Cortex of kidney (tissue), 1 donor: ENCODE data around the gene MCOLN3.

Source experiments
- DNase-seq: peaks from one replicate; lab custom pipeline; 2025; lab: John Stamatoyannopoulos, UW

MCOLN3 gene, protein sequence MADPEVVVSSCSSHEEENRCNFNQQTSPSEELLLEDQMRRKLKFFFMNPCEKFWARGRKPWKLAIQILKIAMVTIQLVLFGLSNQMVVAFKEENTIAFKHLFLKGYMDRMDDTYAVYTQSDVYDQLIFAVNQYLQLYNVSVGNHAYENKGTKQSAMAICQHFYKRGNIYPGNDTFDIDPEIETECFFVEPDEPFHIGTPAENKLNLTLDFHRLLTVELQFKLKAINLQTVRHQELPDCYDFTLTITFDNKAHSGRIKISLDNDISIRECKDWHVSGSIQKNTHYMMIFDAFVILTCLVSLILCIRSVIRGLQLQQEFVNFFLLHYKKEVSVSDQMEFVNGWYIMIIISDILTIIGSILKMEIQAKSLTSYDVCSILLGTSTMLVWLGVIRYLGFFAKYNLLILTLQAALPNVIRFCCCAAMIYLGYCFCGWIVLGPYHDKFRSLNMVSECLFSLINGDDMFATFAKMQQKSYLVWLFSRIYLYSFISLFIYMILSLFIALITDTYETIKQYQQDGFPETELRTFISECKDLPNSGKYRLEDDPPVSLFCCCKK

GRCh38 chr1:85048296-85049064 is at the start of gene MCOLN3:
Gene MCOLN3 (minus strand): TSS chr1:85048500. CDS start chr1:85045360, 3,140 bp downstream.
- DNase-seq = peak; percentile 12

DNA sequence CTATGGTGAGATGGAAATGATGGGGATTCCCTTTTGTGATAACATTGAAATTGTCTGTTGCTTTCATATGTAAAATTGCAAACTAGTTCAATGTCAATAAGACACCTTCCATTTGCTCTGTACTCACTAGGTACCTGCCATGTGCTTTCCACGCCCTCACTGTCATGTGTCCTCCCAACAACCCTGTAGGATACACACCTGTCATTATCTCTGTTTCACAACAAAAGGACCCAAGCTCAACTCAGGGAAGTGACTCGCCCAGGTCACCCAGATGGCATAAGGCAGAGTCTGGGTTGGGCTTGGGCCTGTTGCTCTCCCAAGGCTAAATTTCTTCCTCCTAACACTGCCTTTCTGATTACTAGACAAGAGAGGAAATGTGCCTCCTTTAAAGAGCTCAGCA is 45.3 kb upstream of the MCOLN3 start:
- DNase-seq = no peak

DNA sequence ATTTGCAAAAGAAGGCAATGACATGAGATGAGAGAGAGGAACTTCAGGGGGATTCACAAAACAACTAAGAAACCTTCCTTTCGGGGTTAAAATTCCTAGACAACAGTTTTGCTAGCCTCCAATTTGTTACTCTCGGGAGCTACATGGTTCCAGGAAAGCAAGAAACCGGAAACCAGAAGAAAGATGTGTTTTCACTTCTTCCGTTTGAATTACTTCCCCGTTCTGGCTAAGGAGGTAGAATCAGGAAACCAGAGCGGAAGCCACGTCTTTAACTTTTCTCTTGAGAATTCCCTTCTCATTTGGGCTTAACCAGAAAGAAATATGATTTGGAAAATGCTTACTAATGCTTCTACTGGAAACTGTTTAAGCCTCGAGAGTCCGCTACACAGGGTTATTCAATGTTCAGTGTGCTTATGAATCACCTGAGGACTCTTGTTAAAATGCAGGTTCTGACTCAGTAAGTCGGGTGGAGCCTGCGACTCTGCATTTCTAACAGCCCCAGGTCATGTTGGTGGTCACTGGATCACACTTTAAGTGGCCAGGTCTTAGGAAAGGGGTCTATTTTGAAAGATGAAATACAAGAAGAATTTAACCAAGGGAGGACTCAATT is 43.5 kb upstream of the MCOLN3 start:
- no peak for DNase-seq

GRCh38 chr1:85090225-85090624 is 41.9 kb upstream of the MCOLN3 start:
- DNase-seq = no peak

DNA sequence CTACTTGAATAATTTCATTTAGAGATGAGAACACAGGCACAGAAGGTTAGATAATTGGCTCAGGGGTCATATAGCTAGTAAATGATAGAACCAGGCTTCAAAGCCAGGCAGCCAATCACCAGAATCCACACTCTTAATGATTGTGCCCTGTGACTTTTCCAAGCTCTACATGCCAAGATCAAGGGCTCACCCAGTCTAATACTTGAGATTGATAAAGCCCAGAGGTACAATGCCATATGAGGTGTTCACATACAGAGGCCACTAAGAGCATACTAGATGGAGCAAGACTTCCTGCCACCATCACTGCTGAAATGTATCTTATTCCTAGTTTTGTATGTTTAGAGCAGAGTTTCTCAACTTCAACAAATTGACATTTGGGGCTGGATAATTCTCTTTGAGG is 40.9 kb upstream of the MCOLN3 start:
- DNase-seq = no peak

DNA sequence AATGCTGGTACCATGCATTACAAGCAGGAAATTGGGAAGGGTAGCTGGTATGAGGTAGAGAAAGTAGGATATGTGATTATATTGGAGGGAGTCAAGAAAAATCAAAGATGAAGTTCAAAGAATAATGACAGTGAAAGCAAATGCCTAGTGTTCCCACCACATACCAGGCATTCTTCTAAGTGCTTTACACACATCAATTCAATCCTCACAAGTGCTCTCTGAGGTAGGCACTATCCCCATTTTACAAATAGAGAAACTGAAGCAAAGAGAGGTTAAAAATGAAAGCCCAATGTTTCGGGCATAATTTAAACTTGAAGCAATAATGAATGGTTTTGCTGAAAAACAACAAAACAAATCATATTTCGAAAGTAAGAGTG is 40.1 kb upstream of the MCOLN3 start:
- no peak for DNase-seq

GRCh38 chr1:85087659-85088407 is 39.5 kb upstream of the MCOLN3 start:
- no peak for DNase-seq

DNA sequence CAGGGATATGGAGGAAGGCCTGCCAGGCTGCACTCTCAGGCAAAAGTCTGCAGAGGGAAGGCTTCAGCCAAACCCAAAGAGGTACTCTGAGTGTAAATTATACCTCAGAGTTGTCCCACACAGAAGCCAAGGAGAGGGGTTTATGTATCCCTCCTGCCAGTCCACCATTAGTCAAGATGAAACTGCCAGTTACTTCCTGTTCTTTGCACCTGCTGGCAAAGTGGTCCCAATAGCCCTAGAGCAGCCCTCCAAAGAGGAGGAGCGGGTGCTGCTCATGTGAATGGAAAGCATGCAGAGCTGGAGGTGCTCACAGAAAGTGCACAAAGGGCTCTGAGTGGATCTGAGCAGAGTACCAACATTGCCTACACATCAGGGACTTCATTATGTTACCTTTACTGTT is 37.1 kb upstream of the MCOLN3 start:
- DNase-seq = no peak

GRCh38 chr1:85078903-85079302 is 30.6 kb upstream of the MCOLN3 start:
- DNase-seq = no peak

- DNase-seq = no peak
These were observed 26.2 kb upstream of the MCOLN3 start for GRCh38 chr1:85074365-85074964.

DNA sequence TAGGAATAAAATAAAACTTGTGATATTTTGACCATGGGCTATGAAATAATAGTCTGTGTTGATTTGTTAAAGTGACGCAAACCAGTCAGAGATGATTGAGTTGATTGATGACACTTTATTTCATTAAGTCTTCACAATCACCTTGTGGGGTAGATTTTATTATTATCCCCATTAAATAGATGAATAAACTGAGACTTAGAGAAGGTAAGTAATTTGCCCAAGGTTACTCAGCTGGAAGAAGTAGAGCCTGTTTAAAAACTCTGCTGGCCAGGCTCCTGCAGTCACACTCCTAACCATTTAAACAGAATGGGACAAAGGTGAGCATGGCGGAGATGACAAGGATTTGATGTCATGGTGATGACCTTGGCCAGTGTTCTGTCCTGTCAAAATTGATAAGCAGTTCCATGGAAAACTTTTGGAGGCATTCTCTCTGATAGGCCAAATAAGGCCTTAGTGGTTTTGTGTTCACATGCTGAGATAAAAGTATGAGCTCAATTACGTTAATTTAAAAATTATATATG is 22.7 kb upstream of the MCOLN3 start:
- no peak for DNase-seq

- no peak for DNase-seq
These were observed 20.5 kb upstream of the MCOLN3 start for GRCh38 chr1:85068846-85069245.

GRCh38 chr1:85065550-85065949 is 17.2 kb upstream of the MCOLN3 start:
- DNase-seq = no peak

DNA sequence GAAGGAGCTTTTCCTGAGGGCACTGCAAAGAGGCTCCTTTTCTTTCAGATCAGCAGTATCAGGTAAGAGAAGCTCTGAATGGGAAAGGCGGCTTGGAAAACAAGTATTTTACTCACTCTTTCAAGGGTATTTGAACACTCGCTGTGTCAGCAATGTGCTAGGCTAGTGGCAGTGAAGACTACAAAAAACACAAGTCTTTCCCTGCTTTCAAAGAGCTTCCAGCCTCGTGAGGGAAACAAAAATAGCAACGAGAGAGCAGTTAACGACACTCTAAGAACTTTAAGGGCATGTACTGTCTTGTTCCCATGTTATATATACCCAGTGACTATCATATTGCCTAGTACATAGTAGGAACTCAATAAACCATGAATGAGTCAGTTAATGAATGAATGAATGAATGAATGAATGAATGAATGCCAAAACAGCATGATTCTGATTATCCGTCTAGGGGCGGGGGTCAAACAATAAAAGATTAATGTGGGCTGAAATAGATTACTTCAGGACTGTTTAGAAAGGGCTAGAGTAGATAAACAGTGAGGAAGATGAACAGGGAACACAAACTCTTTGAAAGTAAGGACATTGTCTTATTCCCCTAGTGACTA is 14.2 kb upstream of the MCOLN3 start:
- no peak for DNase-seq

GRCh38 chr1:85061711-85062424 is 13.6 kb upstream of the MCOLN3 start:
- no peak for DNase-seq

DNA sequence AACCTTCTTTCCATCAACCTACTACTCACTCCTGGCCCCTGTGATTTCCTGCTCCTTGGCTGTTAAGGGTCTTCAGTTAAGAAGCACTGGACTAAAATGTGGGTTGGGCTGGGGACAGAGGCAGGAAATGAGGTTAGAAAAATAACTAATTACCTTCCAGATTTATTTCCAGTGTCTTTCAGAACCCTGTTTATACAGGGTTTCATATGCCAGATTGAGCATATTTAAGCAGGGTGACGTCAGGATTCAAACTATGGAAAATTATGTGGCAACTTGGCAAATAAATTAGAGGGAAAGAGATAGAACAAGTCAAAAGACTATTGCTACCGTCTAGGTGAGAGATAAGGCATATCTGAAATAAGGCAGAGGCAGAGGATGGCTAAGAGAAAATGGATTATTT is 11.7 kb upstream of the MCOLN3 start:
- no peak for DNase-seq

GRCh38 chr1:85059563-85059962 is 11.3 kb upstream of the MCOLN3 start:
- no peak for DNase-seq

GRCh38 chr1:85058786-85059185 is 10.5 kb upstream of the MCOLN3 start:
- no peak for DNase-seq

GRCh38 chr1:85058311-85058710 is 10.0 kb upstream of the MCOLN3 start:
- no peak for DNase-seq

DNA sequence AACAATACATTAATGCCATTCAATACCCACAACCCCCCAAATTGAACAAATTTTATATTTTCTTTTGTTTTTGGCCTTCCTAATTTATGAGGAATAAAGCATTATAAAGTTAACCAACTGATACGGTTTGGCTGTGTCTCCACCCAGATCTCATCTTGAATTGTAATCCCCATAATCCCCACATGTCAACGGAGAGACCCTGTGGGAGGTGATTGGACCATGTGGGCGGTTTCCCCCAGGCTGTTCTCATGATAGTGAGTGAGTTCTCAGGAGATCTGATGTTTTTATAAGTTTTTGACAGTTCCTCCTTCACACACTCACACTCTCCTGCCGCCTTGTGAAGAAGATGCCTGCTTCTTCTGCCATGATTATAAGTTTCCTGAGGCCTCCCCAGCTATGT is 6.4 kb upstream of the MCOLN3 start:
- no peak for DNase-seq
